AG10803 (cell line): ENCODE measurements around the gene KISS1R.

Source experiments
- DNase-seq: peaks from one replicate; pipeline ENCODE4 v3.0.0; 2010; ENCODE audit warnings: low read depth
- H3K4me3 ChIP-seq: 2 replicates; pipeline ENCODE4 v1.5.1; 2011; ENCODE audit warnings: mild to moderate bottlenecking, low read length, control low read depth
- CTCF ChIP-seq: conservative IDR thresholded peaks from 2 replicates; pipeline ENCODE4 v1.5.1; 2011; ENCODE audit warnings: mild to moderate bottlenecking, low read length, control low read depth, inconsistent platforms

KISS1R gene

GRCh38 chr19:932648-933552 is 15.8 kb downstream of the KISS1R start:
- TF ChIP-seq CTCF, result no peak
- H3K4me3 ChIP-seq, result peak overlapping the region; percentile 31
- DNase-seq, result peak; percentile 93

- peak overlapping the region; percentile 31; the same call in 1 of the 2 replicates for H3K4me3 ChIP-seq
- DNase-seq, result no peak
- TF ChIP-seq CTCF, result no peak
Measured at GRCh38 chr19:933553-933882, 16.4 kb downstream of the KISS1R start.

- H3K4me3 ChIP-seq, result no peak overlapping the region
- no peak for DNase-seq
- no peak for TF ChIP-seq CTCF
Measured at GRCh38 chr19:934197-934840, 17.2 kb downstream of the KISS1R start.

- peak; percentile 76 for DNase-seq
- TF ChIP-seq CTCF, result 0 out of 2 replicates have a peak, but pooled peaks have one; percentile 5
Measured at GRCh38 chr19:934865-935479, 17.8 kb downstream of the KISS1R start.

GRCh38 chr19:936175-936546 is 19.0 kb downstream of the KISS1R start:
- no peak for DNase-seq
- no peak for TF ChIP-seq CTCF

More at GRCh38 chr19:934865-935479, 17.8 kb downstream of the KISS1R start:
- H3K4me3 ChIP-seq, result no peak overlapping the region

GRCh38 chr19:937259-937694 is 20.1 kb downstream of the KISS1R start:
- no peak overlapping the region for H3K4me3 ChIP-seq
- no peak for DNase-seq
- TF ChIP-seq CTCF, result no peak

More at GRCh38 chr19:936175-936546, 19.0 kb downstream of the KISS1R start:
- no peak overlapping the region for H3K4me3 ChIP-seq
